Stimulated activated CD4-positive, alpha-beta T cell treated with anti-CD3 and anti-CD28 coated beads, Interleukin-2, amount 100 ng/mL, for 4 hours (primary cell): ENCODE results near the gene CYP39A1.
"Not testable (repeated sequence)": the region's sequence is repeated elsewhere in the genome, so short reads cannot be mapped to it uniquely, and the experiment has no call there.

Experiments
- DNase-seq: peaks from one replicate; pipeline ENCODE4 v3.0.0-alpha.2; 2020; ENCODE audit warnings: low read depth

The CYP39A1 gene

DNA sequence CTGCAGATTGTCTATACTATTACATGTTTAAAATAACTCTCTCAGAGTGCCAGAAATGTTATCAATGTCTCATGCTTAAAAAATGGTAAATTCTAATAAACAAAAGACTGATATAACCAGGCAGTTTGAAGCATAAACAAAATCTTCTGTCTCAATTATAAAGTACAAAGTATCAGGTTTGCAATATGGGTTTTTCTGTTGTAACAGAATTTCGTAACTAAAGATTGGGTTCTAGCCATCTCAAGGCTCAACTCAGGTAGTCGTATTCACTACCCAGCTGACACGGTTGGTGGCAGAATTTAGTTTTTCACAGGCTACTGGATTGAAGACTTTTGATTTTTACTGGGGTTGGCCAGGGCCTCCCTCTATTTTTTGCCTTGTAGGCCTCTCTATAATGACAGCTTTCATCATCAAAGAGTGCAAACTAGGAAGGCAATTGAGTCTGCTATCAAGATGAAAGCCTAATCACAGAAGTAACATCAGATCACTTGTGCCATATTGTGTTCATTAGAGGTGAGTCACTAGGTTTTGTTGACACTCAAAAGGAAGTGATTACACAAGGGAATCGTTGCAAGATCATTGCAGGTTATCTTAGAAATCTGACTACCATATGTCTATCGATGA lies 3.6 kb downstream of the CYP39A1 start:
- DNase-seq = no peak

DNA sequence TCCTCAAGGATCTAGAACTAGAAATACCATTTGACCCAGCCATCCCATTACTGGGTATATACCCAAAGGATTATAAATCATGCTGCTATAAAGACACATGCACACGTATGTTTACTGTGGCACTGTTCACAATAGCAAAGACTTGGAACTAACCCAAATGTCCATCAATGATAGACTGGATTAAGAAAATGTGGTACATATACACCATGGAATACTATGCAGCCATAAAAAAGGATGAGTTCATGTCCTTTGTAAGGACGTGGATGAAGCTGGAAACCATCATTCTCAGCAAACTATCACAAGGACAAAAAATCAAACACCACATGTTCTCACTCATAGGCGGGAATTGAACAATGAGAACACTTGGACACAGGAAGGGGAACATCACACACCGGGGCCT lies 4.5 kb downstream of the CYP39A1 start:
- DNase-seq = not testable (repeated sequence)

DNA sequence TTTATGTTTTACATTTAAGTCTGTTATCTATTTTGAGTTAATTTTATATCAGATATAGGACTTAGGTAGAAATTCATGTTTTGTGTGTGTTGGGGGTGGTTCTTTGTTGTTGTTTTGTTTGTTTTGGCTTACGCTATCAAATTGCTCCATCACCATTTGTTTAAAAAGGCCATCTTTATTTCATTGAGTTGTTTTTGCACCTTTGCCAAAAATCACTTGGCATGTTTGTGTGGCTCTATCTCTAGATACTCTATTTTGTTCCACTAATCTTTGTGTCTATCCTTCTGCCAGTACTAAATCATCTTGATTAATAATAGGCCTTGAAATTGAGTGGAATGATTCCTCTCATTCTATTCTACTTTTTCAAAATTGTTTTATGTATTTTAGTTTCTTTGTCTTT lies 7.4 kb downstream of the CYP39A1 start:
- DNase-seq = no peak

DNA sequence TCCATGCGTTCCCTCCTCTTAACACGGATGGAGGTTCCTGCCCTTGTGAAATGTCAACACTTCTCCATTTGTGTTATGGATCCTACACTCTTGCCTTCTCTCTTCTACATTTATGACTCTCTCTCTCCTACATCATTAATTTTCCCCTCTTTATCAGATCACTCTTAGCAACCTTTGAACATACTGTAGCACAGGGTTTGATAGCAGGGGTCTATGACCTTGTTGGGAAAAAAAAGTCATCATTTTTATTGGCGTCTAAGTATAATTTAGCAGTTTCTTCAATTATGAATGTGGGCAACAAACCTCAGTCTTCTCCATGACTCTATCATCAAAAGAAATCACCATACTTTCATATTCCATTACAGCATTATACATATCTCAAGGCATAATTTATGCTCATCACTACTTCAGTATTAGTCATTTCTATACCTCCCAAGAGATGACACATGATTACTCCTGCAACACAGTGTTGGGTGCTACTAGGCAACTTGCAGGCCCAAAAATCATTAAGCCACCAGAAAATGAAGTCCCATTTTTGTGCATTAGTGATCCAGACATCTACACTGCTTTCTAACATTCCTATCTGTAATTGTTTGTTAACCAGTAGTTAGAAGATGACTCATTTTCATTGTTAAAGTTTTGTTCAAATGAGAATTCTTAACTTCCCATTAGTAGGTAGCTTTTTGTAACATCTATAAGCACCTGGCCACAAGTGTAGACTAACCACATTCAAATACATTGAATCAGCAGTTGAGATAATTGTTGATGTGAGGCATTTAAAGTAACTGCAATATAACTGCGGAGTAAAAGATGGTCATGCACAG lies 9.5 kb downstream of the CYP39A1 start:
- DNase-seq = no peak

DNA sequence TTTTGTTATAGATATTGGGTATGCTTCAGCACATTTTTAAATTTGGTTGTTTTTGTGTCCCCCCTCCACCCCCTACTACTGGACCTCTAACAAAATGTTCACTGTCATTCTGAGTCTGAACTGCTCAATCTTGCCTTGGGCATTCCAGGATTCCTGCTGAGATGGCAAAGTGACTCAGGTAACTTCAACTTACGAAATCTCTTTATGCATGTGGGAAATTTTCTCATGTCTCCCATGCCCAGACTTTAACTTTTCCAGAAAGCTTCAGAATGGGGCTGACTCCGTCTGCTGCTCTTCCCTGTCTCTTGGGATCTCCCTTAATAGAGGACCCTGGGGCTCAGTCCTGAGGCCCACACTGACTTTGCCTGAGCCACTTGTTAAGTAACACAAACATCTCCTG lies 14.0 kb downstream of the CYP39A1 start:
- DNase-seq = no peak

DNA sequence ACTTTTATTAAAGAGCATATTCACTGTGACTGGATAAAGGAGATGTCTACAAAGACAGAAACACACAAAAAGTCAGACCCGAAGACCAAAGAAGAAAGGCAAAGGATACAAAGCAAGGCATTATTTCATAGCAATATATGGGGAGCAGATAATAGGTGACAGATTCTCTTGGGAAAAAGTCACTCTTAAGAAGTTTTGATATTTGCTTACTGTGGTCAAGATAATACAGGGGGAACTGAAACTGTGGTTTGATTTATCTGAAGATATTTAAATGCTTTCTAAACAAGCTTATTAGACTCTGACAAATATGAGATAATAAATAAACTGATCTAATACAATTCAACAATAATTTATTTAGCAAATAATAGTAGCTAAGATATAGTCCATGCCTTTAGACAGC lies 14.7 kb downstream of the CYP39A1 start:
- DNase-seq = no peak

DNA sequence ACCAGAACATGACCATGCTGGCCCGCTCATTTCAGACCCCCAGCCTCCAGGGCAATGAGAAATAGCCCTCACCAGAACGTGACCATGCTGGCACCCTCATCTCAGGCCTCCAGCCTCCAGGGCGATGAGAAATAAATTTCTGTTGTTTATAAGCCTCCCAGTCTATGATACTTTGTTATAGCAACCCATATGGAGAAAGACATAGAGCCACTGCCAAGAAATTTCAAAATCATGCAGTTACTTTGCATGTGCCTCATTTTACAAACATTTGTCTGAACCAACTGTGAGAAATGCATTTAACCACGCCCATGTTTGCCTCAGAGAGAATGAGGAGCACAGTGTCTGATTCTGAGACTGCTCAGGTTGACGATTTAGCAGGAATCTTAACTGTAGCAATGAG lies 15.5 kb downstream of the CYP39A1 start:
- DNase-seq = no peak

DNA sequence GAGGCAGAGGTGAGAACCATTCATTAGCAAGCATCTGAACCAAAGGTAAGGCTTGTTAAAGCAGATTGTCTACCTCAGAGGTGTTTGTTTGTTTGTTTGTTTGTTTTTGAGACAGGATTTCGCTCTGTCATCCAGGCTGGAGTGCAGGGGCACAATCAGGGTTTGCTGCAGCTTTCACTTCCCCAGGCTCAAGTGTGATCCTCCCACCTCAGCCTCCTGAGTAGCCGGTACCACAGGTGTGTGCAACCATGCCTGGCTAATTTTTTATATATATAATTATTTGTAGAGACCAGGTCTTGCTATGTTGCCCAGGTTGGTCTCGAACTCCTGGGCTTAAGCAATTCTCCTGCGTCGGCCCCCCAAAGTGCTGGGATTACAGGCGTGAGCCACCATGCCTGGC lies 17.2 kb downstream of the CYP39A1 start:
- DNase-seq = no peak

DNA sequence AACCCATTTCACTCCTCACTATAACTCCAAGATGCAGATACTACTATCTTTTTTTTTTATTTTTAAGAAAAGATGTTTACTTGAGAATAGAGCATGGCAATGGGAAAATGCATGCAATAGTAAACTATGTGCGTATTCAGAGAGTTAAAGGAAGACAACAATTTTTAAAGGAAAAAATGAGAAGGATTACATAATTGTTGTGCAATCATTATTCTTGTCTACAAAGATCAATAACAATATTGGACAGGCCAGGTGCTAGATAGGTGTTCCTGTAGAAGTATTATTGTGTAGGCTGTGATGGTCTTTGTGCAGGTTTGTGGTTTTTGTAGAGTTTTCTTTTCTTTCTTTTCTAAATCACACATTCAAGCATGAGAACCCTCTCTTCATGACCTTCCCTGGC lies 20.6 kb downstream of the CYP39A1 start:
- no peak for DNase-seq

DNA sequence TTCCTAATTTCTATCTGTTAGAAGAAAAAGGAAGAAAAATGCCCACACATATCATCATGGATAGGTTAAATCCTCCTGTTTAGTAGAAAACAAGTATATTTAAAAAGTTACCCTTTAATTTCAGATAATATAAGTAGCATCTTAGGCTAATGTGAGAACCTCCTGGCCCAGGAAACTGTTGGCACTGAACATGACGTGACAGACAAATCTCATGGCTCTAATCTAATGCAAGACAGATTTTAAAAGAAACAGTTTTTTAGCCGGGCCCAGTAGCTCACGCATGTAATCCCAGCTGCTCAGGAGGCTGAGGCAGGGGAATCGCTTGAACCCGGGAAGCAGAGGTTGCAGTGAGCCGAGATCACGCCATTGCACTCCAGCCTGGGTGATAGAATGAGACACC lies 22.9 kb downstream of the CYP39A1 start:
- DNase-seq = no peak

DNA sequence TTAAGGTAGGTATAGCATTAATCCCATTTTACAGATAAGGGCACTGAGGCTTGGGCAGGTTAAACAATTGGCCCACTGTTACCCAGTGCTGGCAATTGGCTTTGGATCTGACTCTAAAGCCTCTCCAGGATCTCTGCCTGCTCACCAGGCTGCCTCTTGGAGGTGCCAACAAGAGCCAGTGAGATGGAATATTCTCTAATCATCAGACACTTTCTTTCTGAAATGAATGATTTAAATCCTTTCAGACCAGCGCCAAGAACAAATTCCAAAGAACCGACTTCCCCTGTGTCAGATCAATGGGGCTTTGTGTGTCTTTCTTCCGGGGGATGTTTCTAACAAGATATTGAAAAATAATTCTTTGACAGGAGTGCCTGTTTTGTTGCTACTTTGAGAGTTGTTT lies 23.6 kb downstream of the CYP39A1 start:
- no peak for DNase-seq

DNA sequence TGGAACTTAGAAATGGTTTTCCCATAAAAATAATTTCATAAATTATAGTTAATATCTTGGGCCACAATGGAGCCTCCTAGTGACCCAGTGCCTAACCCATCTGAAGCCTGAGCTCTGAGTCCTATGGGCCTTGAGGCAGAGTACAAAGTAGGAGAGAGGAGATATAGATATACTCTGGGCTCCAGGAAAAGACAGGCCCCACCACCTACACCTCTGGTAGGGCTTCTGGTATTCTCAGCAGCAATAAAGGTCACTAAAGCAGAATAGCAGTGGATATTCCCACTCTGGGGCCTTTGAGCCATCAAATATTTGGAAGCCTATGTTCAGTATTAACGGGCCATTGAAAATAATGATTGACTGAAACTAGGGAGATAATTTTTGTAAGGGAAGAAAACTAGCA lies 24.1 kb downstream of the CYP39A1 start:
- no peak for DNase-seq

DNA sequence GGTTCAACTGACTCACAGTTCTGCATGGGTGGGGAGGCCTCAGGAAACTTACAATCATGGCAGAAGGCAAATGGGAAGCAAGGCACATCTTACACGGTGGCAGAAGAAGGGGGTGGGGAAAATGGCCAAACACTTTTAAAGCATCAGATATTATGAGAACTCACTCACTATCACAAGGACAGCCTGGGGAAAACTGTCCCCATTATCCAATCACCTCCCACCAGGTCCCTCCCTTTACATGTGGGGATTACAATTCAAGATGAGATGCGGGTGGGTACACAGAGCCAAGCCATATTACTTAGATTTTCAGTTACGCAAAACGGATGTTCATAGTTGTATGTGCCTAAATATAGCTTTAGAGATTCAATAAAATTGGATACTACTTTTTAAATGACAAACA lies 25.6 kb downstream of the CYP39A1 start:
- DNase-seq = no peak

DNA sequence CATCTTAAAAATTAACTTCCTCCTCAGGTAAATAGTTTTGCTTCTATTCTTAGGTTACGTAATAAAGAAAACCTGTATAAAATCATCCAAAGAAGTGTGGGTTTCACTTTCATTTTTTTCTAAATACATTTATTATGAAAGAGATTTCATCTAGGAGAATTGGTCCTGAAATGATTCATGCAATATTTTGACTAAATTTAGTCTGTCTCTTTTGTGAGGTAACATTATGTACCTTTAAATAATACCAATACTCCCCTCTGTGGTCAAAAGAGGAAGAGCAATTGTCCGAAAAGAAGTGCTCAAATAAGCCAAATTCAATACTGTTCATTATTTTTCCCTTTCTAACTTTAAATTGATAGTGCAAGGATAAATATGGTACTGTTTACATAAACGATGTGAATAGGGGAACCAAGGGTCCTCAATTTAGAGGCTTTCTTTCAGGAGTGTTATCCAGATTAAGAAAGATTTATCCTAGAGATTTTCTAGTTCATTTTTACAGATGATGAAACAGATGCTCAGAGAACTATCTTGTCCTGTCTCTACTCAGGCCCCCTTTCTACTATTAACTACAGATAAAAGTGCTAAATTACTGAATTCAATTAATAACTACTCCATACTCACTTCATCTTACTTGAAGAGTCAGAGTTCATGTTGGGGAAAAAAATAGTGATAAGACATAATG lies 26.2 kb downstream of the CYP39A1 start:
- no peak for DNase-seq

DNA sequence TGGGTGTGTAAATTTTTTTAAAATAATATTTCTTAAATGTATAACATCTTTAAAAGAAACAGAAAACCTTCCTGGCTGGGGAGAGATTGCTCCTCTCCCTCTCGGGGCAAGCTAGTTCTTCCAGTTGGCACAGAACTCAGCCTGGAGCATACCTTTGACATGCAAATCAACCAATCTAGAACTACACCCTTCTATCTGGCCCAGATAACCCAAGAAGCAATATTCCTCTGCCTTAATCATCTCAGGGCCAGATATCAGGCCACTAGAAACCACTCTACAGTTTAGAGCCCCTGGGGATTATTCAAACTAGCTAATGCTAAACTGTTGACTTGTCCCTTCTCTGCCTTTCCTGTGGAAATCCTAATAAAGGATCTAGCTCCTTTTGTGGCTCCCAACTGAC lies 33.9 kb downstream of the CYP39A1 start:
- DNase-seq = no peak

DNA sequence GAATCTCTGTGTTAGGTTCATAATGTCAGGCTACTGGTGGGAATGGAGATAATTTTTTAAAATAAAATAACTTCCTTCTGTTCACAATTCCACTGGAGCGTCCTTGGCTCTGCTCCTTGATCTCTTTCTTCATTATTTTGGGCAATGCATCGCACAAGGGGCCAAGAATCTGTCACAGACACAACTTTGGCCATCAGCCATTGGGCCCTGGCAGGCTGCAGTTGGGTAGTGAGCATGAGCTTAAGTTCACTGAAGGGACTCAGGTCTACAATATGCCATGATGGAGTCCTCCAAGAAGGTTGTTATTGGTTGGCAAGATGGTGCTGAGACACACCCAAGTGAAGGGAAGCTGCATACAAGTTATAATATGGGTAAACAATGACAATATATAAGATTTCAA lies 40.0 kb downstream of the CYP39A1 start:
- DNase-seq = no peak

DNA sequence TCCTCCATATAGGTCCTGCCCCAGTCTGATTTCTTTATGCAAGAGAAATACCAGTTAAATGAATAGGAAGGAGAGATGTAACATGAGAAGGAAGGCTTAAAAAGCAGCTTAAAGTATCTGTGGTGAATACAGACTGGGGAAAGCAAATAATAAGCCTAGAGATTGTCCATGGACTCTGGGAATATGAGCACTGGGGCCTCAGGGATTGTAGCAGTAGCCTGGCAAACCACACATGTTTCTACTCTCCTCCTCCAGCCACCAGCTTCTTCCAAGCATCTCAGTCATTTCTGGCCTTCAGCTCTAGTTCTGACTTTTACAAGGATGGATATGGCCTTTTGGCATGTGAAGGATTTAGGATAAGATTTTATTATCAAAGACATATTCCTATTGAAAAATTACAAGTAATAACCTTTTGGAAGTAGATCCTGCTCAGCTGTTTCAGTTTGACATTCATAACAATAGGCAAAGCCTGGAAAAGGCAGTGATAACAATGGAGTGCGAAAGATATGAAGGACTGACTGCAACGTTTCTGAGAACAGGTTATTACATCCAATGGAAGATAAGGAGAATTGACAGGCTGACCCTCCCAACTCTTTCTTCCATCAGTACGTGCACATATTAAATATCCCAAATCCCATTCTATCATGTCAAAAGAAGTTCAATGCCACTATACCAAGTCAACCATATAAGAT lies 41.6 kb downstream of the CYP39A1 start:
- no peak for DNase-seq

DNA sequence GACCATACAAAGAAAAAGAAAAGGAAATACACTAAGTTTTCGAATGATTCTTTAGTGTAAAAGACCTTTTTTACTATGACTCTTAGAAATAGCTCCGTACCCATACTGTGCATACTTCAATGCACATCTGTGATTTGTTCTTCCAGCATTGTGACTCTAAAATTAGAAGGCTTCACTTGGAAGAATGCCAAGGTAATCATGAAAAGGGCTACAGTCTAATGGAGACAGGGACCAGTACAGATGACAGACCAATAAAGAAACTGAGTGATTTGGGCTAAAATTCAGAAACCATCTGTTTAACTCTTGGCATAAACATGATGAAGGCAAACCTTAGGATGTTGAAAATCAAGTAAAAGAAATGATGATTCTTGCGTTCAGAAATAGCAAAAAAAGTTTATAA lies 46.3 kb downstream of the CYP39A1 start:
- no peak for DNase-seq

DNA sequence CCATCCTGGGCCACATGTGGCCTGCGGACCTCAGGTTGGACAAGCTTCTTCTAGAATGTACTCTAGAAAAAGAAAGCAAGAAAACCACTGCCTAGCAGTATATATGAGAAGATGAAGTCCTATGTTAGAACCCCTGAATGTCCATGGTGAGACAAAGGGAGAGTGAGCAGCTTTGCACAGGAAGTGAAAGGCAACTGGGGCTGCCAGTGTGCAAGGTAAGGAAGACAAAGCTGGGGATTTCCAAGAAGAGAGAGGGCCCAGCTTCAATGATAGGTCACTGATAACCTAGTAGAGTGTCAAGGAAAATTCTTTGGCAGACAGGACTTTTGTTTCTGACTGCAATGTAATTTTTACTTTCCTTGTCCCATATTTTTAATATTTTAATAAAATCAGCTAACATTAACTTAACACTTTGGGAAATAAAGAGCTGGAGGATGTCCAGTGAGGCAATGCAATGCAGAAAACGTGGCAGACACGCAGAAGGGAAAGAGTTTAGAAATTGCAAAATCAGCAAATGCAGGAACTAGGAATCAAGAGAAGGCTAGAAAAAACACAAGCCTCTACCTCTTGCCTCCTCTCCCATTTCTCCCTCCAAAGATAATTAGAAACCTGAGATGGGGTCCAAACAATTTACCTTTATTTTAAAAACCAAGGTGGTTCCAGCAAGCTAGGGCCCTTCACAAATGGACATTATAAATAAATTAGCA lies 47.4 kb downstream of the CYP39A1 start:
- DNase-seq = no peak

DNA sequence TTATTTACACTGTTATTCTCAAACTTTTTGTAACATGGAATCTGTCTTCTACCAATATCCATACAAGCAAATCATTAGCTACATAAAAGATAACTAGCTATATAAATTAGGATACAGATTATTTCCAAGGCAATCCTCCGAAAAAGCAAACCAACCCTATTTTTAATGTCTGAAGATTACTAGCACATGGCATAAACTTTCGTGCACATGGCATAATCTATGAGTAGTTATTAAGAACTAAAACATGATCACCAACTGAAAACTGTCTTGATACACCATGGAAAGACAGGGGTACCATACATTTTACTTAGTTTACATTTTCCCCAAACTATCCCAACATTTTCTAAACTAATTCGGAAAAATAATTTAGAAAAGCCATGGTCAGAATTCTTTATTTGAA lies 54.4 kb downstream of the CYP39A1 start:
- DNase-seq = no peak

DNA sequence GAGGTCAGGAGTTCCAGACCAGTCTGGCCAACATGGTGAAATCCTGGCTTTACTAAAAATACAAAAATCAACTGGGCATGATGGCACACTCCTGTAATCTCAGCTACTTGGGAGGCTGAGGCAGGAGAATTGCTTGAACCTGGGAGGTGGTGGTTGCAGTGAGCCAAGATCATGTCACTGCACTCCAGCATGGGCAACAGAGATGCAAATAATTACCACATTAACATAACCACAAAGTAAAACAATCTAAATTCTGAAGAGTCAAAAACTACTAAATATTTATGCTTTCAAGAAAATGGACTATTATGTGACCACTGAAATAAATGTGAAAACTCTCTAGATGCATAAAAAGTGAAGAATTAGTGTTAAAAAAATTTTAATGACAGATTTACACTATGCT lies 59.9 kb downstream of the CYP39A1 start:
- DNase-seq = no peak

DNA sequence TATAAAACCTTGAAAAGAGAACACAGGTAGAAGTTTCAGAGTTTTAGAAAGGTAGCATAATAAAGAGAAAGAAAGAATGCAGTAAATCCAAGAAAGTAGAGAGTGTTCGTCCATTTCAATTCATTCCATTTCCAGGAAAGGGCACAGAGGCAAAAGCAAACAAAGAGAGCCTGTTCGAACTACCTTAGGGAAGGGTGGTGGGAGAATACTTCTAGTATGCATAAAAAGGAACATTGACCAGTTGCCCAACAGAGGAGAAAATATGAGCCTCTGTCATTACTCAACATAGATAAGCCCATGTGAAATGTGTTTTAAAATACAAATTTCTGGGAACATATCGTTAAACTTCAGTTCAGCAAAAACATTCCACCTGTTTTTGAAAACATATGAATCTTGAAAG lies 60.6 kb downstream of the CYP39A1 start:
- DNase-seq = no peak
